Uterus (tissue), 2 donors: ENCODE results near the gene TYW1.
"Not testable (repeated sequence)": the region's sequence is repeated elsewhere in the genome, so short reads cannot be mapped to it uniquely, and the experiment has no call there.

Experiments
- CTCF ChIP-seq, 4 experiments: fragments of 200-600 bp in 2 of 4; fragments of 450-650 bp in 2 of 4; sonication (generic) in 2 of 4; IDR thresholded peaks; one replicate each; pipeline ENCODE4 v1.5.1; 2016 to 2019; ENCODE audit warnings: antibody characterized with exemption in 4 of 4, mild to moderate bottlenecking in 2 of 4, moderate library complexity in 1 of 4
- POLR2A ChIP-seq, 2 donors: fragments of 450-650 bp; IDR thresholded peaks; one replicate each; pipeline ENCODE4 v1.6.1; 2016; ENCODE audit warnings: antibody characterized with exemption in 2 of 2, mild to moderate bottlenecking in 1 of 2, moderate library complexity in 1 of 2

DNA sequence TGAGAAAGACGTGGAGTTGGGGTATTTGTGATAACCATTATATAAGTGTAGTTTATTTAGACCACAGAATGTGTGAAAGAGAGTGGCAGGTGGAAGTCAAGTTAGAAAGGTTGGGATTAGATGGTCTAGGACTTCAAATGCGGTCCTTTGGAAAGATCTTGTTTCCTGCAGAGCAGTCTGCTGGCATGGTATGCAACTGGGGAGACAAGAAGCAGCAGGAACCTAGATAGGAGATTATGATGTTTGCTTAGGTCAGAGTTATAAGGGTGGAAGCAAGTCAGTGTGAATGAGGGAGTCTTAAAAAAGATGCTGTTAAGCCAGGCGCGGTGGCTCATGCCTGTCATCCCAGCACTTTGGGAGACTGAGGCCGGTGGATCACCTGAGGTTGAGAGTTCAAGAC lies 102.8 kb downstream of the TYW1 start:
- TF ChIP-seq CTCF, POLR2A (IDR thresholded peaks at IDR 0.05): not testable (repeated sequence)
